Stimulated activated CD4-positive, alpha-beta T cell treated with anti-CD3 and anti-CD28 coated beads, Interleukin-1b, Interleukin-23, amount 100 ng/mL, for 4 hours (primary cell): ENCODE measurements around the gene LRP1B.

Experiments used
- DNase-seq, 2 donors: peaks; one replicate each; pipeline ENCODE4 v3.0.0-alpha.2; 2020; ENCODE audit warnings: low read depth in 2 of 2

Gene LRP1B

GRCh38 chr2:141957827-141958450, 172.9 kb downstream of the LRP1B start:
- DNase-seq: no peak

DNA sequence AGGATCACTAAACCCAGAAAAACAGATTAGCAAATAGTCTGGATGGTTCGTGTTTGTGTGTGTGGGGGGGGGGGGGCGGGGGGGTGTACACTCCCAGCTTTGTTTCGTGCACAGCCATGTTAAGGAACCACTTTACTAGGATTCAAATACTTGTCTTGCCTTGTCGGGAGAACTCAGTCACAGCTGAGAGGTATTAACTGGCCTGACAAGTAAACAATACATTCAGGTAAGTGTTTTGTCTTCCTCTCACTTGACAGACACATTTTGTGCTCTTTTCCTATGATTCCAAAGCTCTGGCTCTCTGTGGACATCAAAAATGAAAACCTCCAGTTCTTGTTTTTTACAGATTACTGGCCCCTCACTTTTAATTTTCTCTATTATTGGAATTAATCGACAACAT, 173.5 kb downstream of the LRP1B start:
- no peak for DNase-seq

DNA sequence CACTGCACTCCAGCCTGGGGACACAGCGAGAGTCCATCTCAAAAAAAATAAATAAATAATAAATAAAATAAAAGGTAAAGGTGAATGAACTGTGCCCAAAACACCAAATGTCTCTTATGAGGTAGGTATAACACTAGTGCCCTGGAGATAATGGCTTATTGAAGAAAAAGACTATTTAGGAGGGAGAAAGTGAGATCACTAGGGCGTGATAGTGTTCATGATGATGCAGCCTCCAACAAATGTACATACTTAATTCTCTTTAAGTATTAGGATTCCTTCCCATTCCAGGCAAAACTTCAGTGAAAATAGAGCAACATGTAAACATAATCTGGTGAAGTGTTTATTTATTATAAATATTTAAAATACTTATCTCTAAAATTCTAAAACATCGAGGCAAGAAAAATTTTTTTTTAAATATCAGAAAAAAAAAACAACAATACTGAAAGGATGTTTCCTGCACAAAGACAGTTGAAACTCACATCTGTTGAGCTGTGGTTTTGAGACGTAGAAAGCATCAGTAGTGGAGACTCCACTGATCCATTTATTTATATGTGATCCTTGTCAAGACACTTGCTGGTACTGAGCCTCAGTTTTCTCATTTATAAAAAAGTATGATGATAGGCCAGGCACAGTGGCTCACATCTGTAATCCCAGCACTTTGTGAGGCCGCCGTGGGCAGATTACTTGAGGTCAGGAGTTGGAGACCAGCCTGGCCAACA, 183.3 kb downstream of the LRP1B start:
- no peak for DNase-seq

GRCh38 chr2:141946016-141946415, 184.8 kb downstream of the LRP1B start:
- no peak for DNase-seq

DNA sequence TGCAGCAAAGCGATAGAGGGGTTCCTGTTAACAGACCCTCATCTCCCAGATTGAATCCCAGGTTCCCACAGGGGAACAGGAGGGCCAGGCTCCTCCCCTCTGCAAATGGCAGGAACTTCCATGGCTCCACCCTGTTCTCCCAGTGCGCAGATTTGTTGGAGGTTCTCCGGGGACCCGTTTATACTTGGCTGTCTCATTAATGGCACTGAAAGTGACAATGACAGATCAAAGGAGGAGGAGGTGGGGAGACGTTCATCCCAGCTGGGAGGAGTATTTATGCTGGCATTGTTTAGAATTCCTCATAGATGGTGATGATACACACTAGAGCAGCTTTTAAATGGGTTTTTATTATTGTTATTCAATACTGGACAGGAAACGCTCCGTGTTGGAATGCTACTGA, 186.9 kb downstream of the LRP1B start:
- DNase-seq: no peak

DNA sequence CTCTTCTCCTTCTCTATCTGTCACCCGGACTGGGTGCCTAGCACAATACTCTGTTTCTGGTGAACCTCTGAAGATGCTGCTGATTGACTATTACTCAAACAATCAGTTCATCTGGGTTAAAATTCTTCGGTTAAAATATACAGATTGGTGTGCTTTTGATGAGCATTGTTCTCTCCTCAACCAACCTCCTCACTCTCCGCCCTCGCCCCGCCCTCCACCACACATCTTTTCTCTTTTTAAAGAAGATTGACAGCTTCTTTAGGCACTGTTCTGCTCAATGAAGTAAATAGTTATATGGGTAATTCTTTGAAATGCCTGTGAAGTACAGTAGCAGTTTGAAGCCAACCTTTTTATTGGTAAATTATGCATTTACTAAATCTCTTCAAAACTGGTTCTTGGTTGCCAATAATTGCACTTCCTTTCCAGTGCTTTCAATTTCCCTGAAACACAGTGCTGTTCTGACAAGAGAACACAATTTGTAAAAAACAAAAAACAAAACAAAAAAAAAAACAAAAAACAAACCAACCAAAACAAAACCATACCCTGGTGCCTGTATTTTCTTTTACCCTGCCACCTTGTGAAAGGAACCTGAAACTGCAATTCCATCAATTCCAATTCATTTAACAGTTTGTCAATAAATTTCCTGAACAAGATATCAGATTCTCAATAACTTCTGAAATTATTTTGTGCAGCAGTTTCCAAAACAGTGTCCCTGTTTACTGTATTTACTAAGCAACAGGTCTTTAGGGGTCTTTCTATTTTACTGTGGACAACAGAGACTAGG, 188.6 kb downstream of the LRP1B start:
- no peak for DNase-seq

GRCh38 chr2:141941210-141941714, 189.6 kb downstream of the LRP1B start:
- DNase-seq: no peak

- DNase-seq: no peak
Observed at GRCh38 chr2:141940709-141941108, 190.1 kb downstream of the LRP1B start.

GRCh38 chr2:141933226-141933625, 197.6 kb downstream of the LRP1B start:
- DNase-seq: no peak

- no peak for DNase-seq
Observed at GRCh38 chr2:141932261-141932660, 198.6 kb downstream of the LRP1B start.

- no peak for DNase-seq
Observed at GRCh38 chr2:141931797-141932196, 199.0 kb downstream of the LRP1B start.

GRCh38 chr2:141930803-141931202, 200.0 kb downstream of the LRP1B start:
- DNase-seq: no peak

GRCh38 chr2:141929331-141930252, 201.2 kb downstream of the LRP1B start:
- no peak for DNase-seq

DNA sequence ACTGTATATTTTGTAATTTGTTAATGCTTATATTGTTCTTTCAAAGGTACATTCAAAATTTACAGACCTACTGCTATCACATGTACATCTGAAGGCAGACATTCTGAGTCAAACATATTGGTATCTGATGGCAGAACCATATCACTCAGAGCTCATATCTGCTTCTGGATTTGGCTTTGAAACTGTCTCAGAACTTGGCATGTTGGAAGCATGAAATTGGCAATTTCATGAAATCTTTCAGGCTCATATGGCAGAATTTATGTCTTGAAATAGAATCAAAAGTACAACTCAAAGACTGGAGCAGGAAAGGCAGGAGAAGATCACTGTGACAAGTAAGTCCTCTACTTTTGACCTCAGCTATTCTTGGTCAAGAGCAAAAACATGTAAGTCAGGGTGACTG, 202.3 kb downstream of the LRP1B start:
- DNase-seq: no peak

DNA sequence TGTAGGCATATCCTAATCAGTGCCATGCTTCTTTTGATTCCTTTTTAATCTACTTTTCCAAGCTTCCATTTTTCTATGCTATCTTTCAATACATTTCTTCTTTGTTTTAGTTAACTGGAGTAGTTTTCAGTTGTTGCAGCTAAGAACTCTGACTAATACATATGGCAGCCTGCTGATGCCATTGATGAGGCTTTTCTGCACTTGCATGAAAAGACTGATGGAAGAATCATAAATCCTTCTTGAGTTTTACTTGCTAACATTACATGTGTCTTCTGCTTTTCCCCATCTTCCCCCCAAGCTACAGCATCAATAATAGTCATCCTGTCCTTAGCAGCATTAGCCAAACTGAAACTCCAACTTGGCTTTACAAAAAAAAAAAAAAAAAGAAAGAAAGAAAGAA, 203.3 kb downstream of the LRP1B start:
- no peak for DNase-seq

GRCh38 chr2:141925511-141925910, 205.3 kb downstream of the LRP1B start:
- DNase-seq: no peak

DNA sequence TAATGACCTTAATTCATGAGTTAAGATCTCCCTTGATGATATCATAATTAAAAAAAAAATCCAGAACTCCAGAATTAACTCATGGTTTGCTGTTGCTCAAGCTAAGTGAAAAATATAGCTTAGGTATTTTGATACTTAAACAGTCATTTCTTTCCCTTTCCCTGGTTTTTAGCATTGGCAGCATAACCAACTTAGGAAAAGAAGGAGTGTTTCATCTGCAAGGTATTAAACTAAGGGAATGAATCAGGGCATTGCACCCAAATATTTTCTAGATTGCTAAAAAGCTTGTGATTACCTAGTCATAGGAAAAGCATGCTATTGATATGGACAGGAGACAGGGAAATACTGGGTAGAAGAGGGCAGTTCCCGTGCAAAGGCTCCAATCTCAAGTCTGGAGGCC, 207.2 kb downstream of the LRP1B start:
- no peak for DNase-seq

DNA sequence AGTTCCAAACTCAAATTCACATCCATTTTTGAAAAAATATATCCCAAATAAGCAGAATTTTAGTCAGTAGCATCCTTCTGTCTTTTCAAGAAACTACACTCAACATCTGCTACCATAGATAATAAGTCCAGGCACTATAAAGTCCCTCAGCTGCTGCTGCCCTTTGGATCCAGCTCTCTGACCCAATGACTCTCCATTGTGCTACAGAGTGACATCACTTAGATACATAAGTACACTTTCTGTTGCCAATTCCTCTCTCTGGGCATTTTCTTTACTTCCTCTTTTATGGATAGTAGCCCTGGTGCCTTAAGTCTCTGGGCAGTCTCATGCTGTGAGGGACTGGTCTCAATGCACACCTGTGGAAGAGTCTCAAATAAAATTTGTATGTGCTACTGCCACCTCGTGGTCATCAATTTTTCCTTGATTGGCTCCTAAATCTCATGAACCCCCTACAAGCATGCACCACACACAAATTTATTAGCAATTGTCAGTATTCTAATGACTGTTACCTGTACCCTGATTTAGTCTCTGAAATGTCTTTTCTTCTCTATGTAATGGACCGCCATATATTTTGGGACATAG, 219.2 kb downstream of the LRP1B start:
- DNase-seq: no peak

GRCh38 chr2:141906678-141907077, 224.1 kb downstream of the LRP1B start:
- DNase-seq: no peak

- DNase-seq: no peak
Observed at GRCh38 chr2:141900826-141901225, 230.0 kb downstream of the LRP1B start.

DNA sequence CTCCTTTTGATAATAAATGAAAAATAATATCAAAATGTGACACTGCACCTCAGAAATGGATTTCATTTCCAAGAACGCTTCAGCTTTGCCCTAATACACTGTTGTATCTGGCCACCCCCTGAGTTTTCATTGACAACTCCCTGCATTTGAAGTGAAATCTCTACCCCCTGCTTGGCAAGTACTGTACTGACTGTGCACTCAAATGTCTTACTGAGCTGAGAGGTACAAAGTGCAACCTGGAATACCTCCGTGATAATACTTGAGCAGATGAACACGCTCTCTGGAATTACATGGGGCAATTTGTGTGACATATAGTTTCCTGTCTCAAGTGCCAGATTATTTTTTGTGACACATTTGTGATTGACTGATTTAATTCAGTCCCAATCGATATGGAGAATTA, 231.1 kb downstream of the LRP1B start:
- DNase-seq: no peak
